ENCODE data around the gene GATAD2A. TPM values are rescaled to one million over a fixed set of nuclear protein-coding genes. Genes with fewer than 3 reads are reported as not detected.
"Not testable (repeated sequence)": the region's sequence is repeated elsewhere in the genome, so short reads cannot be mapped to it uniquely, and the experiment has no call there.

Gene GATAD2A
- total RNA-seq, 1 donor from 2014 or later, result 304 TPM

- DNase-seq (ENCODE audit: low read depth), result no peak
- Histone ChIP-seq H3K36me3 (ENCODE audit: control insufficient read depth, insufficient read depth, low read length) (no peaks in the 10 kb centered on the region), H3K27me3 (ENCODE audit: control insufficient read depth, insufficient read depth, low read length) (no peaks in the 10 kb centered on the region), H3K4me3 (ENCODE audit: low read depth, low read length) (peak overlapping the region; percentile 71)
- no peak for TF ChIP-seq CTCF (IDR thresholded peaks at IDR 0.05; ENCODE audit: insufficient read depth, low read length, poor library complexity, severe bottlenecking)
These were observed 18.4 kb upstream of the GATAD2A start for GRCh38 chr19:19387108-19387507.

DNA sequence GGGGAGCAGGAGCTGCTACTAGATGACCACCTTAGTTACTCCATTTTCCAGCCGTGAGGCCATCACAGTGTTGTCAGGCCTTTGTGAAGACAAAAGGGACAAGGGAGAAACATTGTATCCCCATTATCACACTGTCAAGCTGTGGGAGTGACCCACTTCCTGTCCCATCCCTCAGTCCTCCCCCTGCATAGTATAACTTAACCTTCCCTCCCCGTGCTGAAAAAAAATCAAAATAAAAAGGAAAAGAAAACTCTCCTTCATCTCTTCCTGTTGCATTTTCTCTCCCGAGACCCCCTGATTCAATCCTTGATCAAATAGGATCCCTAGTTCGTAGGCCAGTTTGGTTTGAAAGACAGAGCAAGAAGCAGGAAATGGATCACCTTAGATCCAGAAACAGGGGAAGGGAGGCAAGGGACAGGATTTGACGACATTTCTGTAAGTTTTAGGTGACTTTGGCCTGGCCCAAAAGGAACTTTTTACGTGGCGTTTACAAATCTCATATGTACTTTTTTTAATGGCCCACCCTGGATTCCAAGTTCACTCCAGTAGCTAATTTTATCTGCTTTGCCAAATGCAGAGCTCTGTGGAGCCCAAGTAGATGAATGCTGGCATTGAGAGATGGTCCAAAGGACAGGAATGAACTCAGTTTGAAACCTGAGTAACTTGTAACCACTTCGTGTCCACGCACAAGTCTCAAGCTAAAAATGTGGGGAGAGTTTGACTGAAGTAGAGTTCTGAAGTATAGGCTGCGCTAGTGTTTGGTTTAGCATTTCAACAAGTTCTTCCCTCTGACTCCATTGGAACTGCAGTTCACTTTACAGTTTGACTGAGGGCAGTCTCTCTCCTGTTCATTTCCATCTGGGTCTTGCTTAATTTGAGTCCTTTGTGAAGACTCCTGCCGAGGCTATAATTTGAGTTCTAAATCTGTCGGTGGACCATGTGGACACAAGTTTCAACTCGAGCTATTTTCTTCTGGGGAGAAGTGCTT lies 16.6 kb upstream of the GATAD2A start:
- Histone ChIP-seq H3K27me3 (ENCODE audit: control insufficient read depth, insufficient read depth, low read length) (no peaks in the 10 kb centered on the region), H3K36me3 (ENCODE audit: control insufficient read depth, insufficient read depth, low read length) (no peaks in the 10 kb centered on the region), H3K4me3 (ENCODE audit: low read depth, low read length) (no peak overlapping the region)
- DNase-seq (ENCODE audit: low read depth), result no peak
- no peak for TF ChIP-seq CTCF (IDR thresholded peaks at IDR 0.05; ENCODE audit: insufficient read depth, low read length, poor library complexity, severe bottlenecking)

DNA sequence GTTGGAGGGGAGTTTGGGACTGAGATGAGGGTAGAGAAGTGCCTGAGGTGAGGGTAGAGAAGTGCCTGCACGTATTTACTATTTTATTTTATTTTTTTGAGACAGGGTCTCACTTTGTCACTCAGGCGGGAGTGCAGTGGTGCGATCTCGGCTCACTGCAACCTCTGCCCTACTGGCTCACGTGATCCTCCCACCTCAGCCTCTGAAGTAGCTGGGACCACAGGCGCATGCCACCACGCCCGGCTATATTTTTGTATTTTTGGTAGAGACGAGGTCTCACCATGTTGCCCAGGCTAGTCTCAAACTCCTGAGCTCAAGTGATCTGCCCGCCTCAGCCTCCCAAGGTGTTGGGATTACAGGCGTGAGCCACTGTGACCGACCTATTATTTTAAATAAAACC lies 15.8 kb upstream of the GATAD2A start:
- H3K27me3 ChIP-seq (ENCODE audit: control insufficient read depth, insufficient read depth, low read length); DNase-seq (ENCODE audit: low read depth); H3K4me3 ChIP-seq (ENCODE audit: low read depth, low read length): not testable (repeated sequence)

DNA sequence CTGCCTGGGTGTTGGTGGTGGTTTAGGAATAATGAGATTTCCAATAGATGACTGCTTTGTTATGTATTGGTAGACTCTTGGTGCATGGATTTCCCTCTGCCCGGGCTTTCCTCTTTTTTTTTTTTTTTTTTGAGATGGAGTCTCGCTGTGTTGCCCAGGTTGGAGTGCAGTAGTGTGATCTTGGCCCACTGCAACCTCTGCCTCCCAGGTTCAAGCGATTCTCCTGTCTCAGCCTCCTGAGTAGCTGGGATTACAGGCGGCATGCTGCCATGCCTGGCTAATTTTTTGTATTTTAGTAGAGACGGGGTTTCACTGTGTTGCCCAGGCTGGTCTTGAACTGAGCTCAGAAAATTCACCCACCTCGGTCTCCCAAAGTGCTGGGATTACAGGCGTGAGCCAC lies 11.1 kb upstream of the GATAD2A start:
- not testable (repeated sequence) for H3K36me3 ChIP-seq (ENCODE audit: control insufficient read depth, insufficient read depth, low read length); H3K27me3 ChIP-seq (ENCODE audit: control insufficient read depth, insufficient read depth, low read length); H3K4me3 ChIP-seq (ENCODE audit: low read depth, low read length); DNase-seq (ENCODE audit: low read depth)

More for the DNA sequence above, 15.8 kb upstream of the GATAD2A start:
- not testable (repeated sequence) for H3K36me3 ChIP-seq (ENCODE audit: control insufficient read depth, insufficient read depth, low read length)

DNA sequence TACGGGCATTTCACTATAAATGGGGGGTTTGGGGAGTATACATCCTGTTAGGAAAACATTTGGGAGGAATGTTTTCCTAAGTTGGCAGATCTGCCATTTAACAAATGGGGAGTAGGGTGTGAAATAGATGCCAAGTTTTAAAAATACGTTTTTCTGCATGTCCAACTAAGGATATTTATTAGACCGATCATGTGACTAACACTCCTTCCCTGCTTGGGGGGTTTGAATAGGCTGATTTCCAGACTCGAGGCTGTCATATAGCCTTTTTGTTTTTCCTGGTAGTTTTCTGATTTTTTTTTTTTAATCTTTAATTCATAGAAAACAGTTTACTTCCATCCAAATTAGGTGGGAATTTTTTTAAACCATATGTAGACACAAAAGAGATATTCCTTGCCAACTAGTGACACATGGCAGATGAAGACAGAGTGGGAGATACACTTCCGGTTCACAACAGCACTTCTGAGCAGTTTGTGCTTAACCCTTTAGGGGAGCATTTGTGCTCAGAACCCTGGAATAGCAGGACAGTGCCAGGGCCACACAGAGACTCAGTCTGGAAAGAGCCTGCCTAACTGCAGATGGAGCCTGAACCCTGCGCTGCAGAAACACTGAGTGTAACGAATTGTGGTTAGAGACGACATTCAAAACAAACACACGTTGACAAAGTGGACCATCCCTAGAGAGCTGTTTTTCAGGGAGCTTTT lies 5.6 kb upstream of the GATAD2A start:
- no peak overlapping the region for H3K4me3 ChIP-seq (ENCODE audit: low read depth, low read length)
- DNase-seq (ENCODE audit: low read depth), result no peak
- H3K27me3 ChIP-seq (ENCODE audit: control insufficient read depth, insufficient read depth, low read length), result no peaks in the 10 kb centered on the region
- H3K36me3 ChIP-seq (ENCODE audit: control insufficient read depth, insufficient read depth, low read length), result no peaks in the 10 kb centered on the region
- no peak for TF ChIP-seq CTCF (IDR thresholded peaks at IDR 0.05; ENCODE audit: insufficient read depth, low read length, poor library complexity, severe bottlenecking)

- DNase-seq (ENCODE audit: low read depth), result no peak
These were observed 2.7 kb upstream of the GATAD2A start for GRCh38 chr19:19402656-19403372.

More at GRCh38 chr19:19402656-19403372, 2.7 kb upstream of the GATAD2A start:
- no peak for TF ChIP-seq CTCF (IDR thresholded peaks at IDR 0.05; ENCODE audit: insufficient read depth, low read length, poor library complexity, severe bottlenecking)
- H3K27me3 ChIP-seq (ENCODE audit: control insufficient read depth, insufficient read depth, low read length), result no peaks in the 10 kb centered on the region
- no peak overlapping the region for H3K4me3 ChIP-seq (ENCODE audit: low read depth, low read length)
- no peaks in the 10 kb centered on the region for H3K36me3 ChIP-seq (ENCODE audit: control insufficient read depth, insufficient read depth, low read length)

Data from kidney epithelial cell (primary cell).